Transverse colon (tissue), 4 donors: ENCODE data around the gene CCDC136.

ENCODE experiments used
- CTCF ChIP-seq, 5 experiments: fragments of 200-600 bp in 3 of 5; fragments of 450-650 bp in 2 of 5; sonication (generic) in 3 of 5; IDR thresholded peaks; 1 replicate in 2 of 5; 2 replicates in 3 of 5; pipeline ENCODE4 v1.5.1; 2016 to 2017; ENCODE audit warnings: antibody characterized with exemption in 5 of 5, inconsistent platforms in 3 of 5, mild to moderate bottlenecking in 2 of 5, moderate library complexity in 1 of 5
- POLR2A ChIP-seq: fragments of 450-650 bp; IDR thresholded peaks from one replicate; pipeline ENCODE4 v1.6.1; 2016; ENCODE audit warnings: antibody characterized with exemption, mild to moderate bottlenecking, moderate library complexity
- POLR2AphosphoS5 ChIP-seq, 3 donors: sonication (generic); formaldehyde crosslinking; IDR thresholded peaks; one replicate each; pipeline ENCODE4 v1.6.1; 2016; ENCODE audit warnings: antibody characterized with exemption in 3 of 3

- no peak for TF ChIP-seq POLR2AphosphoS5 (IDR thresholded peaks at IDR 0.05)
- TF ChIP-seq POLR2A = no peak
- no peak for TF ChIP-seq CTCF (IDR thresholded peaks at IDR 0.05)
Observed at GRCh38 chr7:128774921-128775320, 16.8 kb upstream of the CCDC136 start.
